GM20431 (cell line): ENCODE data around the gene PRKCZ.

Source experiments
- in situ Hi-C: fragments of 300-500 bp; cut with MseI, MboI; formaldehyde crosslinking; loops from one replicate; pipeline ENCODE4 v1.15.0; 2020; ENCODE audit warnings: low sequenced_read_pairs; ENCODE audit not compliant: unreplicated experiment

PRKCZ gene

DNA sequence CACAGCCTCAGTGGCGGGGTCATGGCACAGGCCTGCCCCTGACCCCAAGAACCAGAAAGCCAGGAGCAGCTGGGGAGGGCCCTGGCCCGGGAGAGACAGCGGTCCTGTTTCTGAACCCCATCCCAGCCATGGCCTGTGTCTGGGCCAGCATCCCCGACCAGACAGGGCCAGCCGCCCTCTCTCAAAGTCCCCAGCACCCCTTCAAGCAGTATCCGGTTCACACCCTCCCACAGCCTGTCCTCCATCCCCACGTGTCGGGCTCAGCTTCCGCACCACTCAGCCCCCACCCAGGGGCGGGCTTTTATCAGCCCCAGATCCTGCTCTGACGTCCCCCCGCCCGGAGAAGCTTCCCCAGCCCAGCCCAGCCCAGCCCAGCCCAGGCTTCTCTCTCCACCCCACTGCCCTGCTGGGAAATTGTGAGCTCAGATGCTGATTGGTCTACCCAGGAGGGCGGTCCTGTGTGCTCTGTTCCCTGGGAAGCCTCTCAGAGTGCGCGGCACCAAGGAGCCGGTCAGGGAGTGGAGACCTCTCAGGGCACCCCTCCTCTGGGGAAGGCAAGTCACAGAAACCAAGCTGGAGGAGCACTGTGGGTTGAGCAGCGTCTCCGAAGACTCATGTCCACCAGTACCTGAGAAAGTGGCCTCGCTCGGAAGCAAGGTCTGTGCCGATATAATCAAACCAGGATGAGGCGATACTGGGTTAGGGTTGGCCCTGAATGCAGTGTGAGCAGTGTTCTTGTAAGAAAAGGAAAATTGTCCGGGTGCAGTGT is 149.0 kb downstream of the PRKCZ start:
- in situ Hi-C loops = loop anchor here (10.0 to 25.0 kb wide), 2 partner anchors 186 to 338 kb away; partner anchors contain the start of genes HES5 and PANK4

DNA sequence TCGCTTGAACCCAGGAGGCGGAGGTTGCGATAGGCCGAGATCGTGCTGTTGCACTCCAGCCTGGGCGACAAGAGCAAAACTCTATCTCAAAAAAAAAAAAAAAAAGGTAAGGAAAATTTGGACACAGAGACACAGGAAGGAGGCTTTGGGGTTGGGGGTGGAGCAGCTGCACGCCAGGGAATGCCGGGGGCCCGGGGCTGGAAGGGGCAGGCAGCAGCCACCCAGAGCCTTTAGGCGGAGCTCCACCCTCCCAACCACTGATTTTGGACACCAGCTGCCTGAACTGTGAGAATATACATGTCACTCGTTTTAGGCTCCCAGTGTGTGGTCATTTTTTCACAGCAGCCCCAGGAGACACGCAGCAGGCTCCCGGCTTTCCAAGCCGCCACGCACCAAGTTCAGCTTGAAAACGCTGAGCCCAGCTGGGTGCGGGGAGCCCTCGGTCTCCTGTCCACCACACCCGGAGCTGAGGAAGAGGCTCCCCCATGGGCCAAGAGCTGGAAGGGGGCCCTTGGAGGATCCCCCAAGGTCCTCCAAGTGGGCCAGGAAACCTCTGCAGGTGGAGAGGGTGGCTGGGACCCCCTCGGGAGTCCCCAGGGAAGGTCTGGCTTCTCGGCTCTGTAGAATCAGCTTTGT is 150.2 kb downstream of the PRKCZ start:
- in situ Hi-C loops = no loop called here

DNA sequence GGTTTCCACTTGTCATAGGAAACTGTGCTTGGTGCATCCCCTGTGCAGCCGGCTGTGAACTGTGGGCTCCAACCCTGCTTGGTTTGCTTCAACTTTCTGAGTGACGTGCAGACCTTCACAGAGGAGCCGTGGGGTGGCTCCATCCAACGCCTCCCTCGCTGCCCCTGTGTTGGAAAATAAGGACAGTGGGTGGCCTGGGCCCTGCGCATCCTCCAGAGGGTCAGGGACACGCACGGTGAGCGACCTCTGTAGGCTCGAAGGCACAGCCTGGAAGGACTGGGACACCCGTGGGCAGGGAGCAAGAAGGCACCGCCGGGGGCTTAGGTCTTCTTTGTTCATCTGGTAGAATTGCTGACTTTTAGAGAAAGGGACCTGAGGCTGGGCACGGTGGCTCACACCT is 150.9 kb downstream of the PRKCZ start:
- in situ Hi-C loops = no loop called here

DNA sequence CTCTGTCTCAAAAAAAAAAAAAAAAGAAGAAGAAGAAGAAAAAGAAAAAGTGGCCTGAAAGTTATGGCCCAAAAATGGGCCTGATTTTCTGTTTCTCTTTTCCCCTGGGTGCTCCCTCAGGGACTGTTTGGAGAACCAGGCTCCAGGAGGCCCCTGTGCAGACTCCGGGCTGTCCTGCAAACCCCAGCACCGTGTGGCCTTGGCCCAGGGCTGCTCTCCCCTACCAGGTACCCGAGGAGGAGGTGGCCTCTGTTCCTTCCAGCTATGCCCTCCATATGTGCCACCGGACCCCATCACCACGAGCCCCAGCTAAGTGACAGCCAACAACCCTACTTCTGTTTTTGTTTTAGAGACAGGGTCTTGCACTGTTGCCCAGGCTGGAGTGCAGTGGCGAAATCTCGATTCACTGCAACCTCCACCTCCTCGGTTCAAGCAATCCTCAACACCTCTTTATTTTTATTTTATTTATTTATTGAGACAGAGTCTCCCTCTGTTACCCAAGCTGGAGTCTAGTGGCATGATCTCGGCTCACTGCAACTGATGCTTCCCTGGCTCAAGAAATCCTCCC is 151.9 kb downstream of the PRKCZ start:
- in situ Hi-C loops = no loop called here

DNA sequence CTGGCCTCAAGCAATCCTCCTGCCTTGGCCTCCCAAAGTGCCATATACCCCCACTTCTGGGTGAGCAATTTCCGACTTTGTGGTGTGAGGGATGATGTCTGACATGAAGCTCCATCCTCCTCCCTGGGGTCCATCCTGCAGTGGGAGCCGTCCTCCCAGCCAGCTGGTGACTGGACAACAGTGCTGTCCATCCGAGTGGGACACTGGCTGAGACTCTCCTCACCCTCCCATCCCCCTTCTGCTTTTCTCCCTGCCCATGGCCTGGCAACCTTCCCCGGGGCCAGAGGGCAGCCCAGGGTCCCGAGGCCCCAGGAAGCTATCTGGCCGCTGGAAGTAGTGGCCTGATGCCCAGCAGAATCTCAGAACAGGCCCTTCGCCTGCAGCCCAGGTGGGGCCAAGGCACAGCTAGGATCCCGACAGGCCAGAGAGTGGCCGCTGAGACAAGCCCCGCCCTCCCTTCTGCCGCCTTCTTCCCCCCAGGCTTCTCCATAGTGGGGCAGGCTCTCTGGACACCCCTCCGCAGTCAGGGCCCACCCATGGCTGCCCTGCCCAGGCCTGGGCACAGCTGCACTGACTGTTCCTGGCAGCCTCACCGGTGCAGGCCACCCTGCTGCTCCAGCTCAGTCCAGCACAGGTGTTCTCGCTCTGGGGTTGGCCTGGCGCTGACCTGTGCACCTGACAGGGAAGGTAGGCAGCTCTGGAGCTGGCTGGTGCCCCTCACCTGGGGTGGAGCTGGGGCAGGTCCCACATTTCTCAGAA is 152.8 kb downstream of the PRKCZ start:
- in situ Hi-C loops = no loop called here

DNA sequence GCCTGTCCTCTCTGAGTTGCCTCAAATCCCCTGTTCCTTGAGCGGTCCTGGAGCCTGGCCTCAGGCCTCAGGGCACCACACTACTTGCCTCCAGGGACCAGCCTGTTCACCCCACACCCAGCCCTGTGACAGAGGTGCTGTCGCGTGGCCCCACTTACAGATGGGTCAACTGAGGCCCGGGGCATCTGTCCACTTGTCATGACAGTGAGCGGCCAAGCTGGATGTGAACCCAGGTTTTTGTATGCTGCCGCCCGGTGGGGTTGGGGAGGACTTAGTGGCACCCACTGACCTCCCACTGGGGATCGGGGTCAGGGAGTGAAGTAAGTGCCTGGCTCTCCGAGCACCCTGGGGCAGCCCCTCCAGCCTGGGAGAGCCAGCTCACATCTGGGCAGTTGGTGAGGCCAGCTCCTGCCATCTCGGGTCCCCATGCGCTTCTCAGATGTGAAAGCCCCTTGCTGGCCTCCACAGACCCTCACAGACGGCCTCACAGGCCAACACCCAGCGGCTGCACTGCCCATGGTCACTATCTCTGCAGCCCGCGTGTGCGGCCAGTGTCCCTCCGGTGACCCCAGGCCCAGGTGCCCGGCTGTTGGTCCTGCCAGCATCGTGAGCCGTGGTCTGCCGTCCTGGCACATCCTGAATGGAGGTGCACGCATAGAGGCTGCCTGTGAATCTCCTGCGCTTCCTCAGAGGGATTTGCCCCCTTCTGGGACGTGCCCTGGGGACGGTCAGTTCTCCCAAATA is 153.6 kb downstream of the PRKCZ start:
- in situ Hi-C loops = no loop called here

DNA sequence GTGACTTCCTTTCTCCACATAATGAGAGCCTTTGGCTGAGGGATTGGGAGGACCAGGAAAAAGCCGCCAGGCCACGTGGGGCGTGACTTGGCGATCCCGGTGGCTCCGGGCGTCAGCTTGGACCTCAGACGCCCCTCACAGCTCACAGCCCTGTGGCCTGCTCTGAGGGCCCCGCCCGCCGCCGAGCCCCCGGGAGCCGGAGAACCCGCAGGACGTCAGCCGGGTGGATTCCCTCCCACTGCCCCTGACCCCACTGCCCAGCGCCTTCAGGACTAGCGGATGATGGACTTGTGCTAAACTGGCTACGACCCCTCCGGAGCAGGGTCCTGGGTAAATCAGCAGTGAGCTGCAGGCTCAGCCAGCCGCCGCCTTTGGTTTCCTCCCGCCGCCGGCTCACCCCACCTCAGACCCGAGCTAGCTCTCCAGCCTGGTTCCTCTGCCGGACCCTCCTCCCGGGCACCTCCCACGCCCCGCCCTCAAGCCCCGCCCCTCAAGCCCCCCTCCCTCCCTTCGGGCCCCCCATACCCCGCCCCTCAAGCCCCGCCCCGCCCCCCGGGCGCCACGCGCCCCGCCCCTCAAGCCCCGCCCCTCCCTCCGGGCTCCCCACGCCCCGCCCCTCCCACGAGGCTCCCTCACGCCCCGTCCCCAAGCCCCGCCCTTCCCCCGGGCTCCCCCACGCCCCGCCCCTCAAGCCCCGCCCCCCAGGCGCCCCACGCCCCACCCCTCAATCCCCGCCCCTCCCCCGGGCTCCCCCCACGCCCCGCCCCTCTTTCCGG is 154.4 kb downstream of the PRKCZ start:
- in situ Hi-C loops = no loop called here

DNA sequence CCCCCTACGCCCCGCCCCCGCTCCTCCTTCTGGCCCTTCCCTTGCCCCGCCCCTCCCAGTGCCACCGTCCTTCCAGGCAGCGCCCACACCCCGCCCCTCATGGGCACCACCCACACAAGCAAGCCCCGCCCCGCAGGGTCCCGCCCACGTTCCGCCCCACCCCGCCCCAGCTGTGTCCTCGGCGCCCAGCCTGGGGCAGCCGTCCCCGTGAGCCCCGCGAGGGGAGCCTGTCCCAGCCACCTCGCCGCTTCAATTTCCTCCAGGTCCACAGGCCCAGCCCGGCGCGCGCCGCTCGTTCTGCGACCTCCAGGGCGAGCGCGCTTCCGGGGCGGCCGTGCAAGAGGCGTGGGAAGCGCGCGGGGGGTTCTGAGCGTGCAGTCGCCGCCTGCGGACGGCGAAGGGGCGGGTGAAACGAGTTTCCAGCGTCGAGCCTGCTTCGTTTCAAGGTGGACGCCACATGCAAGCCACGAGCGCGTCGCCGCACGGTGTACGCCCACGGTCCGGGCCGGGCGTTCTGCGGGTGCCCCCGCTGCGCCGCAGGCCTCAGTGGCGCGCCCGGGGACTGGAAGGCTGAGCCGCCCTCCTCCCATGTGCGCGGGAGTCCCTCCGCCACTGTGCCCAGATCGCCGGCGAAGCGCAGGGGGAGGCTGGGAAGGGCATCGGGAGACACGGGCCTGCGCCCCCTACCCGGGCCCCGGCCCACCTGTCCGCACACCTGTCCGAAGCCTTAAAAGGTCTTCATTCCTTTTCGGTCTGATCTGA is 155.2 kb downstream of the PRKCZ start:
- in situ Hi-C loops = no loop called here

DNA sequence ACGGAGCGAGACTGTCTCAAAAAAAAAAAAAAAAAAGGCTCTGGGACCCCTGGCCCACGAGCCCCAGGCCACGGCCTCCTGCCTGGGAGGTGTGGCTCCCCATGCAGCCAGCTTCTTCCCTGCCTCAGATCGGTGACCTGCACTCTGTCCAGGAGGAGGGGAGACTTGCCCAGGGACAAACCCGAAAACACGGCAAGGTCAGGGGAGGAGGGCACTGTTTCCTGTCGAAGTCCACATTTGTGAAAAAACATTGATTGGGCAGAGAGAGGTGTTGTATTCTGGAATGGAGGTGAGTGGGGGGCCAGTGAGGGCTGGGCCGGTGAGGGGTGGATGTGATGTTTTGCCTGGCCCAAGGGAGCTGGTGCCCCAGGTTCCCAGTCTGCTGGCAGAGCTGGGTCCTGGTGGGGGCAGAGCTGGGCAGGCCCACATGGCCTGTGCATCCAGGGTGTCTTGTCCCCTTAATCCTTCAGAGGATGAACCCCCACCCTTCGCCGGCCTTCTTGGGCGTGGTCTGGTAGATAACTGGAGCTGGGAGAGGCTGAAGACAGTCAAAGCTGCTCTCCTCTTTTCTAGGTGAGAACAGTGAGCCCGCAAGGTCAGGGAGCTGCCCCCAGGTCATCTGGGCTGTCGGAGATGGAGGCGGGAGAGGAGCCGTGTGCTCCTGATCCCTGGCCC is 156.7 kb downstream of the PRKCZ start:
- in situ Hi-C loops = no loop called here

DNA sequence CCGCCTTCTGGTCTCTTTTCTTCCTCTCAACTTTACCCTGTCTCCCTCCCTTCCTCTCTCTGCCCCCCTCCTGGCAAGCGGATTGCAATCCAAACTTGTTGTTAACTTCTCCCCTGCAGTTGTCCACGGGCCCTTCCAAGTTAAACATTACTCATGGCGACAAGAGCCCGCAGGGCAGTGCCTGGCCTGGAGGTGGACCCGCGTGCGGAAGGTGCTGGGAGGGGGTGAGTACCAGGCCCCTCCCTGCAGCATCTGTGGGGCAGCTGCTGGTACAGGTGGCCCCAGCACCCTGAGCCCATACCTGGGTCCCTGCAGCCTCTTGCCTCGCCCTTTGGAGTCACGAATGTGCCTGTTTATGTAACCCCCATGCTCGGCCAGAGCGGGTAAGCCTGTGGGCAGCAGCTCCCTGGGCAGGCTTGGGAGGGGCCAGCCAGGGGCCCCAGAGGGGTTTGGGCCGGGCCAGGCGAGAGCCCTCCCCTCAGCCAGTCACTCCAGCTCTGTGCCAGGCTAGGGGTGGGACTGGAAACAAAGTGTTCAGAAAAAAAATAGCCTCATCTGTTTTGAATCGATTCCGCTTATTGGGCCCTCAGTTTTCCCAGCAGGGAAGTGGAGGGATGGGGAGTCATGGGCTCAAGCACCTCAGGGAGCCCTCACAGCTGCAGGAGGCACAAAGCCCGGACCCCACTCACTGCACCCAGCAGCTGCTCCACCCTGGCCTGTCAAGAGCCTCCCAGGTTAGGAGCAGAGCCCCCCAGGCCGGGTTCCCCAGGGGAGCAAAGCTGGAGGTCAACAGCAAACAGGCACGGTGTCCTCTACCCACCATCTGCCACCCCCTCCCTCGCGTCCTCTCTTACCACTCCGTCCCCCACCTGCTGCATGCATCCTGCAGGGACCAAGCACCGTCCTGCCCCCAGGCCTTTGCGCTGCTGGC is 158.4 kb downstream of the PRKCZ start:
- in situ Hi-C loops = no loop called here

DNA sequence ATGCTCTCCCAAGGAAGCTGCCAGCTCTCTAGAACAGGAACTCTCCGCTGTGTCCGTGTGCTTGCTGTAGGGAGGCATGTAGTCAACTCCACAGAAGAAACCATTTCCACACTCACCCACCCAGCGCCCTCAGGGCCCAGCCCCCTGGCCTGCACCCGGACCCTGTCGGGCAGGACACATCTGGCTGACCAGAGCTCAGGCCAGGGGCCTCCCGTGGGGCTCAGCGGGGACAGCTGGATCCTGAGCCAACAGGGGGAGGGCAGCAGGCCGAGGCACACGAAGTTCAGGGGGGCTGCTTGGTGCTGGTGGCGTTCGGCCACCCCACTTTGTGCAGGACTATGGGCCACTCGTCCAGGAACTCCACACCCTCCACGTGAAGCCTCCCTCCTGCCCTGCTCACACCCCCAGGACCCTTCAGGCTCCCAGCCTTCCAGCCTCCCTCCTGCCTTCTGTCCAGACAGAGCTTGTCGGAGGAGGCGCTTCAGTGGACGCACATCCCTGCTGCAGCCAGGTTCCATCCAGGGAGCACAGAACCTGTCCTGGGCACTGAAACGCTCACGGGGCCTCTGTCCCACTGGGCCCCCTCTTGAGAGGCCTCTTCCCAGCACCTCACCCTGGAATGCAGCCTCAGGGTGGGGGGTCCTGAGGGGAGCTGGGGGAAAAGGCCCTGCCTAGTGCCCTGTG is 159.3 kb downstream of the PRKCZ start:
- in situ Hi-C loops = no loop called here

DNA sequence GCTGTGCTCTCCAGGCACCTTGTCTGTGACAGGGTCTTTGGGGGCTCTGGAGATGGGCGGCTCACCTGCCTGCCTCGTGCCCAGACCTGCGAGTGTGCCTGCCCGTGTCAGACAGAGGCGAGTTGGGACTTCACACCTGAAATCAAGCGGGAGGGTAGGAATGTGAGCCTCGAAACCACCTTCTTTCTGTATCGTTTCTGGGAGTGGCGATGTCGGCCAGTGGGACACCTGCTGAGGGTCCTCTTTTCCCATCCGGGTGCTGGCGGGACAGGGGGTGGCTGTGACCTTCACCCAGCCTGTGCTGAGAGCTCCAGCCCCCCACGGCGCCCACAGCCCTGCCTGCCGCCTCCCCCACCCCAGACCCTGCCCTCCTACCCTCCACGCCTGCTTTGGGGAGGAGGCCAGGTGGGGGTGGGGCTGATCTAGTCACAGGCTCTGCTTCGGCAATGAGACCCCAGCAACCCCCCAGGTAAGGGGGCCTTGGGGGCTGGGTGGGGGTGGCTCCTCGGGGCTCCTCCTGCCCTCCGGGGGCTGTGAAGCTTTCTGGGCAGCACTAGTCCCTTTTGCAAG is 160.0 kb downstream of the PRKCZ start:
- in situ Hi-C loops = no loop called here

DNA sequence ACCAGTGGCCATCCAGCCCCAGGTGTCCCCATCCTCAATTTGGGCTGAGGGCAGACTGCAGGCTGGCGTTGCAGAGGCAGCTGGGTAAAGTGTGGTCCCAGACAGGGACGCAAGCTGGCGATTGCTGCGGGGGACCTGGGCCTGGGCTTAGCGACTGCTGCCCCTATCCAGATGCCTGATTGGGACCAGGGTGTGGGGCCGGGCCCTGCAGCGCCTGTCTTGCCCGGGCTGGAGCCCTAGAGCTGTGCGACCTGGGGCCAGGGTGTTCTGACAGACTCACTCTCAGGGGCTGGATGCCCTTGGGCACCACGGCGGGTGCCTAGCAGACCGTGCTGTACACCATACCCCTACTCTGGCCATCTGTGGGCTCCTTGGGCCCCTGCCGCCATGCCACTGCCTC is 160.6 kb downstream of the PRKCZ start:
- in situ Hi-C loops = no loop called here

DNA sequence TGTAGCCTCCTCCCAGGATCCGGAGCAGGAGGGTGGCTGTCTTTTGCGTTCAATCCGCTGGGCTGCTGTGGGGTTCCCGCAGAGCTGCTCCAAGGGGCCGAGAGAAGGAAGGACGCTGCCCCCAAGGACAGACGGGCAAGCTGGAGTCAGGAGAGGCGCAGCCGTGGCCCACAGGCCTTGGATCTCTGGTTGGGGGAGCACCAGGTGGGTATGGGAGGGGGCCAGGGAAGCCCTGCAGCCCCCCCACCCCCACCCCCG is 162.0 kb downstream of the PRKCZ start:
- in situ Hi-C loops = no loop called here

DNA sequence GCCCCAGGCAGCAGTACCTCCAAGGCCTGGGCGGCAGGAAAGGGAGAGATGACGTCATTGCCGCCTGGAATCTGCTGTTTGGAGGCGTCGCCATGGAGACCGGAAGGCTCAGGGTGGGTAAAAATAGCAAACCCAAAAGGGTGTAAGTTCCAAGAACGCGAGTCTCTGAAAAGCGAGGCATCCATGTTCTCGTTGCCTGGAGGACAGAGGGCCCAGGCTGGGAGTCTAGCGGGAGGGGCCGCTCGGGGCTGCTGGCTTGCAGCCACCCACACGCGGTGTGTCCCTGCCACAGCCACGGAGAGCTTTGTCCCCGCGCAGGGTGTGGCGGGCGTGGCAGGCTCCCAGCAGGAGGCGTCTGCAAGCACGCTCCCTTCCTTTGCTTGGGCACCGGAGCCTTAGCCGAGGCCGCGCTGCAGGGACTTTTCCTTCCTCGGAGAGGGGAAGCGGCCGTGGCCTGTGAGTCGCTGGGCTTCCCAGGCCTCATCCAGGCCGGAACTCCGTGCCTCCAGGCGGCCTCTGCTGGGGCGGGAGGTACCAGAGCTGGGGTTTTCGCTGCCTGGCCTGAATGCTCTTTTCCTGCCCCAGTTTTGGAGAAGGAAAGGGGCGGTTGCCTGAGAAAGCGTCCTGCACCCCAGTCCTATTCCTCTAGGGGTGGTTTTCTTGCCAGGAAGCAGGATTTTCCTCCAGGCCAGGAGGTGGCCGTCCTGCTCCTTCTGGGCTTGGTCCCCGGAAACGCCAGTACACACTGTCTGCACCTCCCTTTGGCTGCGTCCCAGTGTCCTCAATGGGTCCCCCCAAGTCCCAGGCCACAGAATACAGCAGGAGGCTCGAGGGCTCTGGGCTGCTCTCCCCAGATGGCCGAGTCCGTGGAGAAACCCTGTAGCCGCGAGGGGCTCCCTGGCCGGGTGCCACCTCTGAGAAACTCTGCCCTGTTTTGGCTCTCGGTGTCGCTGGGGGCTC is 162.6 kb downstream of the PRKCZ start:
- in situ Hi-C loops = no loop called here
